CMK (cell line): ENCODE data around the gene SATB2.

ENCODE experiments used
- DNase-seq: peaks from one replicate; pipeline ENCODE4 v3.0.0-alpha.2; 2010; ENCODE audit warnings: low read depth

SATB2 gene

DNA sequence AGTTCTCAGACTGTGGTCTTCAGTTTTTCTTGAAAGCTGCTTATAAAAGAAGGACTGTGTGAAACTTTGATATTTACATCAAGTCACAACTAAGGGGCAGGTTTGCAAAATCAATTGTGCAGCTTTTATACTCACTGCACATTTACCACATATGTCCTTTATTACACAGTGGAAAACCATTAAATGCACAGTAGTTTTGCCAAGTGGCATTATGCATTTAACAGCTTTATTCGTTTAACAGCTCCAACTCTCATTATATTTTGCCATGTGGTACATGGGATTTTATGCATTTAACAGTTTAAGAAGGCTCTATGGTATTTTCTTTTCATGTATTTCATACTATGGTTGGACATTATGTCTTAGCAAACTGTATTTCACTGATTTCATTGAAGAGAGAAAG lies 135.6 kb downstream of the SATB2 start:
- no peak for DNase-seq

DNA sequence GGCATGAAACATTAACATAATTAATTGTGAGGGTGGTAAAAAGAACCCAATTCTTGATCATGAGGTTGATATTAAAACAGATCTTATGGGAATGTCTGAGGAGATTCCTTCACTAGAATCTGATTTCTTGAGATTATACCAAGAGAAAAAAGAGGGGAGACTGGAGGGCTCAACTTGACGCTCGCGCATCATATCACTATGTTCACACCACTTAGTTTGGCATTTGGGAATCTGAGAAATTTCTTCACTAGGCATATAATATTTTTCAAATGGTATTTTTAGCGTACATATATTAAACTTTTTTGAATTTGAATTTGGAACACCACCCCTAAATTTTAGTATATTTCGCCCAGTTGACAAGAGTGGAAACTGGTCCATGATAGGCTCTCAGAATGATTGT lies 140.1 kb downstream of the SATB2 start:
- DNase-seq: no peak

DNA sequence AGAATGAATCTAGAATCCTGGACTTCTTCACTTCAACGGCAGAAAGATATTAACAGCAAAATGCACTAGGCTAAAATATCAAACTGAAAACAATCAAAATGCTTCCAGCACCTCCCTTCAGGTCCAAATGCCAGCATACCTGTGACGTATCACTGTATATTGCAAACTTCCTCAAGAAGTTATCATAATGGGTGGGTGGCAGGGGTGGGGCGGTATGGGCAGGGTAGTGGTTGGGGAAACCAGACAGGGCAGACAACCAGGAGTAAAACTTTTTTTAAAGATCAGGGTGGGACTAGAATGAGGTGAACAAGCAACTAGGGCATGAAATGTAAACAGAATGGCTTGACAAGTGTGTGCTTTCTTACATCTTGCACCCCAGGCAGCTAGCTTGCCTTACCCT lies 140.9 kb downstream of the SATB2 start:
- no peak for DNase-seq

DNA sequence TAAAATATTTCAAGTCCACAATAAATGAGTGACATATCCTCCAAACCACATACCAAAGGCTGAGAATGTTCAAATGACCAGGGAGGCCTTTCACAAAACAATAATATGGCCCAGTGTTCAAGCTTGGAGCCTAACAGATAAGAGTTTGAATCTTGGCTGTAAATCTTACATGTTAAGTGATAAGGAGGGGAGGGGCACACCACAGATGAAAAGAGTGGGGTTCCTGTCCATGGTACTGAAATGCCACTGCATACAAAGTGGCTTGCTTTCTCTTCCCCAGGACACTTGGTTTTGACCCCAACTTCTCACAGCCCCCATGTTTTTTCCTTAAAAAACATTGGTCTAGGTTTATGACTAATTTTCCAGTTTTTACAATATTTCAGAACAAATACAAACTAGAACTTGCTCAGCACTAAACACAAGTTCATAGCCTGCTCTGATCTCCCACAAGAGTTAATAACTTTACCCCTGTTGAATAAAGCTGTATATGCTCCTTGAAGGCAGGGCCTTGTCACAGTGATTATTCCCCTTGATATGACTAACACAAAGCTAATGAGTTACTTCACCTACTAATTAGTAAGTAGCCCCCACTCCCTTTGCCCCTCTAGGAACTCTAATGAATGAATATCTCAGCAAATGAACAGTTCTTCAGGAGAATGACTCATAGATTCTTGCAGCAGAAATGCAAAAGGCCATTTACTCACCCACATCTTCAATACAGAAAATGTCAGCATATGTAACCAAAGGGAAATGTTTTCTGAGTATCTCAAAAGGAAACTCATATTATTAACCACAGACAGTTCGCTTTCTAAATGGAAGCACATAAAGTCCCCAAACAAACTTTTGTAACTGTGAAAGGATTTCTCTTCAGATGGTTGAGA lies 142.2 kb downstream of the SATB2 start:
- no peak for DNase-seq

DNA sequence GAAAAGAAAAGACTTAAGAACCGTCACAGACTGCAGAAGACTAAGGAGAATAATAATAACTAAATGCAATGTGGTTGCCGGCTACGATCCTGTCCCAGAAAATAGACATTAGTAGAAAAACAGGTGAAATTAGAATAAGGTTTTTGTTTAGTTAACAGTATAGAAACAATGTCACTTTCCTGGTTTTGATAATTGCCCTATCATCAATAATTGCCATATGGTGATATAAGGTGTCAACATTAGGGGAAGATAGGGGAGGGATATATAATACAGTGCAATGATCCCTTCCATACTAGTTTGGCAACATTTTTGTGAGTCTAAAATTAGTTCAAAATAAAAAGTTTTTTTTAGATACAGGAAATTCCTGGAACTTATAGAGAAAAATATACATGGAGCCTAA lies 144.8 kb downstream of the SATB2 start:
- no peak for DNase-seq

DNA sequence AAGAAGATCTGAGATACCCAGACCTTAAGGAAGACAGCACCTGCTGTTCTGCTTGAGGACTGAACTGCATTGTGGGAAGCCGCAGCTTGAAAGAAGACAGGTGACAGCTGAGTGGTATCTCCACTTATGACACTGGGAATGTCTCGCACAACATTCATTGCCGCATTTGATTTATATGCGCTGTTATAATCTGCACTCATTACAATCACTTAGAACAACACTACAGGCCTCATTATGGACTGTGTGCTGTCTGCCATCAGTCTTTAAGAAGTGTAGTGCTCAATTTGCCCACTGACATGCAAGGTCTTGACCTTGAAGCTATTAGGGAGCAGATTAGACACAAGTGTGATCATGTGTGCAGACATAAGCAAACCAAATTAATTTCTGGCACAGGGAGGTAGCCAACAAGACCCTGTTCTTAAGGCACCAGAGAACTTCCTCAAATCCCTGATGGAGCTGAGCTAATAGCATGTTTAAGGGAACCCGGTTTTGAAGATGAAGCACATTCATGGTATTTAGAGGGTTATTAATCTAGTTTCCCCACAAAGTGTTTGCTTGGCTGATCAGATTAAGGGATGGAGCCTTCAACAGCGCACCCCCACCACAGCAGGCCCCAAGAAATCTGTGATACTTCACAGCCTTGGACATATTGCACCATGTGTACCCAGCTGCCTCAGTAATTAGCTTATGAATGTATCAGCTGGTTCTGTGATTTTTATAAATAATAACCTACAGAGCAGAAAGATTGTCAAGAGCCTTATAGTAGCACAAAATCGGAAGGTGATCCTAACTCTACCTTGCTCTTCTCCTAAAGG lies 146.8 kb downstream of the SATB2 start:
- DNase-seq: no peak

DNA sequence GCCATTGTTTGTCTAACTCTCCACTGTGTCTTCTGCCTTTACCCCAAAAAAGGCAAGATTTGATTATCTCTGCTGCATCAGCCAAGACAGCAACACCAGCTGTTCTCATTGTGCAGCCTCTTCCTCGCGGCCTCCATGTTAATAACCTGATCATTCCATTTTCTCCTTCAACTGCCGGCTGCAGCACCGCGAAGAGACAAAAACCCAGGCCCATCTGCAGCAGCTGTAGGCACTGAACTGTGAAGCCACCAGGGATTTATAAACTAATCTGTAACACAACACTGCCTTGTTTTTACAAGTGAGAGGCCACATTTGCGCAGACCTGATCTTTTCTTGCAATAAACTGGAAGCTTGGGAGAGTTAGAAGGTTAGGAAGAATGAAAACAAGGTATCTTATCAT lies 147.8 kb downstream of the SATB2 start:
- DNase-seq: no peak

DNA sequence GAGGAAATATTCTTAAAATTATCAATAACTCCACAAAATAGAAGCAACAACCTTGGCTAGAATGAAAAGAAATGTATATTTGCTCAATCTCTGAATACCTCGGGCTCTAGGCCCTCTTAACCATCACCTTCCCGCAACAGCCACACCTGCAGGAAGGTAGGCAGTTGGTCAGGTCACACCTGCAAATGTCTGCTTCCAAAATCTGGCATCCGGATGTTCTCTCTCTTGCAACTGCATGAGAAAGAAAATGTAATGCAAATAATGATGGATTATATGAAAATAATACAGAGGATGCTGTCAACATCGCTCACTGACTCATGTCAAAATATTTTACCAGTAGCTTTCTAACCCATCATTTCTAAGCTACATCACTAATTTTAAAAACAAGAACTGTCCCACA lies 148.3 kb downstream of the SATB2 start:
- no peak for DNase-seq

DNA sequence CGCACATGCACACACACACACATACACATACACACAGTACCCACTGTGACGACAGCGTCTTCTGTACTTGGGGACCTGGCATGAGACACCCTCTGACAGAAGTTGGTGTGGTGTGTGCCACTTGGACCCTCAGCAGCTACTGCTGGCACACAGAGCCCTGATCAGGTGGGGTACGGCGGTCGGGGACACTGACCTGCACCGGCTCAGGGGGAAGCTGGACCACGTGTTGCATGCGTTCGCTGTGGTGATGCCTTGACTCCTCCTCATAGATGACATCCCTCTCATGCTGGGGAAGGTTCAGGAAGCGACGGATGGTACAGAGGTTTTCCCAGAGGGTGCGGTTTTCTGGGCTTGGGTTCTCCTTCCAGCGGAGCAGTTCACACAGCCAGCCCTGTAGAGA lies 149.2 kb downstream of the SATB2 start:
- no peak for DNase-seq

DNA sequence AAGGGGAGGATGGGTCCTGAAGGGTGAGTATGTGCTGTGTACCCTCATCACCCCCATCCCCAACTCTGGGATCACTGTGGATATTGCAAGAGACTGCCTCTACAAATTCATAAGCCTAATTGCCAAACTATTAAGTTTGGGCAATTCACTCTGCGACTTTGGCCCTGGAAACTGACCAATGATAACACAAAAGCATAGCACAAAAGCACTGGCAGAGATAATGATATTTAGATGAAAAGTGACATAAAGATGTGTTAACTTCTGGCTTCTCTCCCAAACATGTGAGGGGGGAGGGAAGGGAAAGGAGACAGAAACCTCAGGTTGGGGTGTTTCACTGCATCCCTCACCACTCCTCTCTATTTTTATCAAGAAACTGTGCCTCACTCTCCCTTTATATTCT lies 150.3 kb downstream of the SATB2 start:
- DNase-seq: no peak

DNA sequence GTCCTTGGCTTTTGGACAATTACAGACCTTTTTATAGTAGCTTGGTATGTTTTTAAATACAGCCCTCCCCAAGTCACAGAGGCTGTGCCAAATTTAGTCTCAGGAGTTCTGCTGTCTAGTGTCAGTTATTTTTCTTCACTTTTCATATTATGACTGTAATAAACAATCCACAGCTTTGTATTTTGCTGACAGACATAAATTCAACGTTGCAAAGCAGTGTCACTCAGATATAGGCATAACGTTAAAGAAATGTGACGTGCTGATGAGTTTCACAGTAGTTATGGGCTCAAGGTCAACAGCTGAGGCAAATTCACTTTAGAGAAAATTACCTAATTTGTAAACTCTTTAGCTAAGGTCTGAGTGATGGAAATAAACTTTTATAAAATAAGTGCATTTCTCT lies 151.6 kb downstream of the SATB2 start:
- no peak for DNase-seq

DNA sequence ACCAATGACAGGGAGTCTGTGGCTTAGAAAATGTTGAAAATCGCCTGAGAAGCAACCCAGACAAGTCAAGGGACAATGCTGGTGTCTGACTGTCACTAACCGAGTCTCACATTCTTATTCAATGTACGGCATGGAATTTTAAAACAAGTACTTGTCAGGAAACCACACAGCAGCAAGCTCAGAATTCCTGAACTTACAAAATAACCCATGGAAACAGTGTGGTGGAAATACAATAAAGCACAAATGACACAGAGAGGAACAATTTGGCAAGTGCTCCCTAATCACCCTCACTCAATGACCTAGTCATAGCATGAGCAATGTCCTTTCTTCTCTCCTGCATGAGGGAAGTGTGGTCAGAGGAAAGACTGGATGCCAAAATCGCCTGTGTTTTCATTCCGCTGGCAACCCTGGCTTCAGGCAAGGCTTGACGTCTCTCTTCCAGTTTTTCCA lies 154.0 kb downstream of the SATB2 start:
- DNase-seq: no peak

DNA sequence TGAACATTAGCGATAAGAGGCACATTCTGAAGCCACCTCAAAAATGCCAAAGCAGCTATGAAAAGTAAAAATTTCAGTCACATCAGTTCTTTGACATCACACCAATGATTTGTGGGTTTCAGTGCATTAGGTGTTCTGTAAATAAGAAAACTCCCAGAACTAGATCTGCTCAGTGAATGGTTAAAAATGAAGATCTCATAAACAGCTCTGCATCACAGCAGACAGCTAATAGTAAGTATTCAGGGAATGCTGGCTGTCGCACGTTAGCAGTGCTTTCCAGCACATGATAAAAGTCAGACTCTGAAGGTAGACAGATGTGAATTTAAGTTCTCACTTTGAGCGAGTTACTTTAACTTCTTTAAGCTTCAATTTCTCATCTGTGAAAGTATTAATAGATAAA lies 154.9 kb downstream of the SATB2 start:
- no peak for DNase-seq

DNA sequence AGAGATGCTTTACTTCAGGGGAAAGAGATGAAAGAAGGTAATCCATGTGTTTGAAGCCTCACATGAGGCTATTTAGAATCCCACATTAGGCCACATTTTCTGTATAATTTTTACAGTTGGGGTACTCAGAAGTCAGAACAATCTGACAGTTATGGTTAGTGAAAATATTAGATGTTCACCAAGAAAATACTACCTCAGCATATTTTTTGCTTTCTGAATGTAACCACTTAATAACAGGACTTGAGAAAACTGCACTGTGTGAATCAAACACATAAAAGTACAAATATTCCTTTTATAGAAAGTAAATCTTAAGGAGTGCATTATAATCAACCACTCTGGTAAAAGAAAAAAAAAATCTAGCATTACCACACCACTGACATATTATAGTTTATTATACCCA lies 169.3 kb downstream of the SATB2 start:
- no peak for DNase-seq

DNA sequence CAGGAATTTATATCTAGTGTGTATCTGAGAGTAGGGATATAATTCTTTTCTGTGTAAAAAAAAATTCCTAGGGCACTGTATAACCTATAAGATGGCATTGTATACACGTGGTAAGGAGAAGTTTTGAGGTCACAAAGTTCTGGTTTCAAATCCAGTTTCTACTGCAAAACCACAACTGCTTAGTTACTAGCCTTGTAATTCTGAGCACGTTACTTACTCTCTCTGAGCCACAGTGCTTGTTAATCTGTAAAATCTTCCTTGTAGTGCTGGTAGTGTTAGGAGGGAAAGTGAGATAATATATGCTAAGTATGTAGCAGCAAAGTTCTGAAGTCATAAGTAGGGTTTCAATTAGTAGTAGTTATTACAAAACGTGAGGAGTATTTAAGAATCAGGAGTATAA lies 175.4 kb downstream of the SATB2 start:
- DNase-seq: no peak

DNA sequence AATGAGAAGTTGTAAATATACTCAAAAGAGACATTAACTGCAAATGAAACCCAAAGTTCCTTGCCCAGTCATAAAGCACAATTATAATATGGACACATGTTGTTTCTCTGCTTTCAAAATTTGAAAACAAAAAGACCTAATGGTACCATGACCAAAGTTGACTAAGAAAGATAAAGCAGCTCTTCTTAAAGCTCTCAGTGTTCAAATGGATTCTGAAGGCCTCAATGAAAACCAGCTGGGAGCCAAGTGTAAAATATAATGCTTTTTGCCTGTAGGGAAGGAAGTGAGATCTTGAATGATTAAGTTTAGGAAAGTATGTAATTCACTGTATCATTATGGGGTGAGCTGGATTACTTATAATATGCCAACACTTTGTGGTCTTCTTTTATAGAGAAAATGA lies 178.6 kb downstream of the SATB2 start:
- no peak for DNase-seq

DNA sequence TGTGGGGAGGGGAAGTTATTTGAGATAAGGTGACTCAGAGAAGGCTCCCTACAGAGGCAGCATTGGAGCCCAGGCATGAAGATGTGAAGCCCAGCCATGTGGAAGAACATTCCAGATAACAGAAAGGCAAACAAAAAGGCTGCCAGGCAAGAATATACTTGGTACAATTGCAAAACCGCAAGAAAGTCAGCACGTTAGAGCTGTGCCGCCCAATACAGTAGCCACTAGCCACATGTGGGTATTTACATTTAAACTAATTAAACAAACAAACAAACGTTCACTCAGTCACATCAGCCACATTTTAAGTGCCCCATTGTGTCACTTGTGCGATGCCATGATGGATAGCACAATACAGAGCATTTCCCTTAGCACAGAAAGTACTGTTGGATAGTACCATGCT lies 179.6 kb downstream of the SATB2 start:
- DNase-seq: no peak

DNA sequence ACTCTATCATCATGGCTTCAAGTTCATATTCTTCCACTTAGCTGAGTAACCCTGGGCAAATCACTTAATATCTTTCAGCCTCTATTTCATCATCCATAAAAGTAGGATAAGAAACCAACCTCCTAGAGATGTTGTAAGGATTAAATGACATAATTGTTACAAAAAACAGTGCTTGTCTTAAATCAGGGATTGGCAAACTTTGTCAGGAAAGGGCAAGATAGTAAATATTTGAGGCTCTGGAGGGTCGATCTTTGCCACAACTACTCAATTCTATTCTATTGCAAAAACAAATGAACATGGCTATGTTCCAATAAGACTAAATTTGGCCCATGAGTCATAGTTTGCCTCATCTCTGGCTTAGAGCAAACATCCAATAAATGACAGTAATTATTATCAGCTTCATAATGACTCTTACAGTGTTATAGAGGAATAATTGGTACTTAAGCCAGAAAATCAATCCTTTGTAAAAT lies 184.7 kb downstream of the SATB2 start:
- no peak for DNase-seq

DNA sequence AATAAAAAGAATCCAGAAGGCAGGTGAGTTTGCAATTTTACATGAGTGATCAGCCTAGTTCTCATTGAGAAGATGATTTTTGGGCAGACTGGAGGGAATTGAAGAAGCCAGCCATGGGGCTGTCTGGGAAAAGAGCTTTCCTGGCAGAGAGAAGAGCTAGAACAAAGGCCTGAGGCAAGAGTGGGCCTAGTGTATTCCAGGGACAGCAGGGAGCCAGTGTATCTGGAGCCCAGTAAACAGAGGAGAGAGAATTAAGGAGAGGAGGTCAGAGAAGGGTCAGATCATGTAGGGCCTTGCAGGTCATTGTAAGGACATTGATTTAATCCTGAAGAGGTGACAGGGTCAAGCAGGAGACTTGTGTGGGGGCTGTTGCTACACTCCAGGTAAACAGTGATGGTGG lies 195.8 kb downstream of the SATB2 start:
- no peak for DNase-seq

DNA sequence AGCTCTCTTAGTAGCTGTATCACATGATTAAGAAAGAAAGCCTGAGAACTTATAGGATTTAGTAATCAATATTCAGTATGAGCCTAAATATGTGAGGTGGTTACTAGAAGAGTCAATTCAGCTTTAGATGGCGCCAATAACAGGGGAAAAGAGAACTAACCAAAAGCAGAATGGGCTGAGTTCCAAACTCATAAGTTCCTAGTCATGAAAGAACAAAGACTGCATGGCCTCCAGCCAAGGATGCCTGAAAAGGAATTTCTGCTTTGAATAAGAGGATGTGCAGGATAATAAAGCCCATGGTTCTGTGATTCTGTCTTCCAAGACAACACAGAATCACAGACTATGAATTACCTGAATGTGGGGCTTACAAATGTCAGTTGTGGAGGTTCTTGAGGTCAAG lies 196.5 kb downstream of the SATB2 start:
- DNase-seq: no peak

DNA sequence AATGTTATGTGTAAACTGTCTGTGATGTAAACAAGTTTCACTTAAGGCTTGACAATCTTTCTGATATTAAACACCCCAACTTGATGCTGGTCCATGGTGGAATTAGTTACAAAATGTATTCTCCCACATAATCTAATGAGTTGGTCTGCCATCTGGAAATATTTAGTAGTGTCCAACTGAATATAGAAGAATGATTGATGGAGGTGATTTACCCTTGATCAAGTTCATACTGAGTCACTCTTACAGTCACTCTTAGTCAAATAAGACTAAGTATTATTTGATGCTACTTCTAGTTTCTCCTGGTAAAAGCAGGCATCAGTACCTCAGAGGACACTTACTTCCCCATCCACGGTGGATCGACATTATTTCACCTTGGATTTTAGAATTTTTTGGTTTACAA lies 198.1 kb downstream of the SATB2 start:
- no peak for DNase-seq

DNA sequence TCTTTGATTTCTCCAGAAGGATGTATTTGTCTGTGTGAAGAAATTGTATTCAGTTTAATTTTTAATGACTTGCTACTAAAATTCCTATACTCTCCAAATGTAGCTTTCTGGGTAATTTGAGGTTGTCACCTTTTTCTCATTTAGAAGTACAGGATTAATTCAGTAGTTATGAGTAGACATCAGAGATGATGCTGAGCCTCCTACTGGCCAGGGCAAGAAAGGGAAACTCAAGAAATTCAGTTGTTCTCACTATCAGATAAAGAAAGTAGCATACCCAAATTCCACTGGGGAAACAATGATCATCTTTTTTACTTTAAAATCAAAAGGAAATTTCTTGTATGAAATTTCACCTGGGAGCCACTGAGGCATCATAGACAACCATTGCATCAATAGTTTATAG lies 199.4 kb downstream of the SATB2 start:
- DNase-seq: no peak
